Globus pallidus (tissue), 1 donor: Measurements from ENCODE around the gene TMEM184A.

Experiments used
- DNase-seq: peaks from one replicate; pipeline ENCODE4 v3.0.0-alpha.2; 2015; ENCODE audit warnings: low spot score

The TMEM184A gene

DNA sequence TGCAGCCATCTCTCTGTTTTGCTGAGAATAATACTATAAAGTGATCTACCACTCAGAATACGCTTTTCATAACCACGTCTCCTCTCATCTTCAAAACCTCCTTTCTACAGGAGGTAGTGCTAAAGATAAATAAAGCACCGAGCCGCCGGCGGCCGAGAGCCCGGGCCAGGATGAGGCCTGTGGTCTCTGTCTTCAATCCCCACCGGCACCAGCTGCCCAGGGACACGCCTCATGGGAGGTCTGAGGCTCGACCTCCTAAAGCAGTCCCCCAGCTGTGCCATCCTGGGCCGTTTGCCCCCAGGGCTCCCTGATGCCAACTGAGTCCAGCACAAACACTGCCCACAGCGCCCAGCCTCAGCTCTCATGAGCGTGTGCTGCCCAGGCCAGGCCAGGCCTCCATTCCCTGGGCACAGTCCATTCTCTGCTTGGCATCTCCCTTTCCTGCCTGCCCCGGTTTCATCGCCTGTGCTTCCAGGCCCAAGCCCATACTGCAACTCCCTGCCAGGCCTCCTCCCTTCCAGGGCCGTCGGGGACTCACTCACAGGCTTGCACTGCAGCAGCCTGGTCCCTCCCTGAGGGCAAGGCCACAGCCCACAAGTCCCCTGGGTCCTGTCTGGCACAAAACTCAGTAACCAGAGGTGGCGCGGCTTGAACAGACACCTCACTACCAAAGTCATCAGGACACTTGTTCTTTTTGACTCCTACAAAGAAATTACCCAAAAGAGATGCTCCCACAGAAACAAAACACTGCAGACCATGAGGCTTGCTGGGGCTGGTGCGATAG lies 54.3 kb downstream of the TMEM184A start:
- no peak for DNase-seq

DNA sequence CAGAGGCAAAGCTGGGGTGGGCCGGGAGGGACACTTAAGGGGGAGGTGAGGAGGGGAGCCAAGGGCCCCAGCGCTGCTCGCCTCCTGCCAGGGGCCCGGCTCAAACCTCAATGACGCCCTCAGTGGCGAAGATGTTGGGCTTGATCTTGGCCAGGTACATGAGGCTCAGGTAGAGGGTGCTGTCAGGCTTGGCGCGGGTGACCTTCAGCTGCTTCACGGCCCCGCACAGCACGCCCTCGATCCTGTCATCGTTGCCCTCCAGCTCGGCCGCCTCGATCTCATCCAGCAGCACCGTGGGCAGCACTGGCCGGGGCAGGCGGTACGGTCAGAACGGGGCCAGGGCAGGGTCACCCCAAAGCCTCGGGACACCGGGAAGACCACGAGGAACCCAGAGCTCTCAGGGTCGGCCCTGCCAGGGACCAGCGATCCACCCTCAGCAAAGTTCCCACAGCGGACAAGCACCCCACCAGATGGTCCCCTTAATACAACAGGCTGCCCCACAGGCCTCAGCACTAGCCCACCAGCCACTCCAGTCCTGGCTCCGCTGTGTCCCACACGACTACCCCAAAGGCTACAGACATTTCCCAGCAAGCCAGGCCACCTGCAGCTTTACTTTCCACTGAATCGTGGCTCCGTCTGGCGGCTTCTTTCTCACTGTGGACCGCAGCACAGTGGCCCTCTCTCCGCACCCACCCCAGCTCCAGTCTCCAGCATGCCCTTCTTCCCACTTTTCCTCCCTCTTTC lies 55.8 kb downstream of the TMEM184A start:
- no peak for DNase-seq

DNA sequence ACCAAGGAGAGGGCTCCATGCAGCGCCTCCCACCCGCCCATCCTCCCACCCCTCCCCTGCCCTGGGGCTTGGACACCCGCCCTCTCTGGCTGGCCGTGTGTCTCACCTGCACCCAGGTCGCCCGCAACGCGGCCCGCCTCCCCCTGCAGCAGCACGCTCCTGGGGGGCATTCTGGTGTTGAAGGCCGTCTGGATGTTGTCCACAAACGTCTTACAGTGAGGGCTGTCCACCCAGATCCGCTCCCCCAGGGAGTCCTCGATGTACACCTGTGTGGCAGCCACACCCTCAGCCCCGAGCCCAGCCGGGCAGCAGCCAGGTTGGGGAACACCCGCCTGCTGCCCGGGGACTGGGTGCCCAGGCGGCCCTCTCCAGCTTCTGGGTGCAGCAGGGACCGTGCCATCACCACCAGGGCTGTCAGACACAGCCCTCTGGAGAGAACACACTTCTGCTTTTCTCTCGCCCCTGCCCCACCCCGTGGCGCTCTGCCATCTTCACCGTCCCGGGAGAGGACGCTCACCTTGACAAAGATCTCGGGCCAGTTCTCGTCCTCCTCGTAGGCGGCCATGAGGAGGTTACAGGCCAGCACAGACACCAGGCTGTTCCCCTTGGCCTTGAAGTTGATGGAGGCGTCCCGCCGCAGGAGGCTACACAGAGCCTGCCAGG lies 56.5 kb downstream of the TMEM184A start:
- no peak for DNase-seq

DNA sequence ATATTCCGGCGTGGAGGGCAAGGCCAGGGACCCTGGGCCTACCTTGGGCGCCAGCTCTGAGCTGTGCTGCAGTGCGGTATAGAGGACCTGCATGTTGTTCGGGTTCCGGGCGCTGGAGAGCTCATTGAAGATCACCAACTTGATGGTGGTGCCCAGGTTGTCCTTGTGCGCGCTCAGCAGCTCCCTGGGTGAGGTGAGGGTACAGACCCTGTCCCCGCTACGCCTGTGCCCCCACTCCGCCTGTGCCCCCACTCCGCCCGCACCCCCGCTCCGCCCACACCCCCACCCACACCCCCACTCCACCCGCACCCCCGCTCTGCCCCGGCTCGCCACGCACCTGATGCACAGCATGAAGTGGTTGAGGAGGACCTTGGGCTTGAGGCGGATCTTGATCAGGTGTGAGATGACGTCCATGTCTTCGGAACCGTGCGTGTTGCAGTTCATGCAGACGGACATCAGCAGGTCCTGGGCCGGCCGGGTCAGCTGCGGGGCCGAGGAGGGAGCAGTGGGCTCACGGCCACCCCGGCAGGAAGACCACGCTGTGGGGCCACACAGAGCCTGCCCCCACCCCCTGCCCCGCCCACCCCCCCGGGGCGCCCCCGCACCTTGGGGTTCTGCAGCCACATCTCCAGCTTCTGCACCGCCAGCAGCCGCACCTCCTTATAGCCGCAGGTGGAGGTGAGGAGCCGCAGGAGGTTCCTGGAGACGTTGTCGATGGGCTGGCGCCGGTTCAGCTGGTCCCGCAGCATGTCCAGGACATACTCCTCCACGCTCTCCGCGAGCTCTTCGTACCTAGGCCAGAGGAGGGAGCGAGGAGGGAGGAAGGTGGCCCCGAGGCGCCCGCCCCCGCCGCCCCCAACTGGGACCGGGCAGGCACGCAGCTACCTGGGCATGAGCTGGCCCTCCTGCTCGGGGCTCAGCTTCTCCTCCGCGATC lies 57.4 kb downstream of the TMEM184A start:
- DNase-seq: no peak

DNA sequence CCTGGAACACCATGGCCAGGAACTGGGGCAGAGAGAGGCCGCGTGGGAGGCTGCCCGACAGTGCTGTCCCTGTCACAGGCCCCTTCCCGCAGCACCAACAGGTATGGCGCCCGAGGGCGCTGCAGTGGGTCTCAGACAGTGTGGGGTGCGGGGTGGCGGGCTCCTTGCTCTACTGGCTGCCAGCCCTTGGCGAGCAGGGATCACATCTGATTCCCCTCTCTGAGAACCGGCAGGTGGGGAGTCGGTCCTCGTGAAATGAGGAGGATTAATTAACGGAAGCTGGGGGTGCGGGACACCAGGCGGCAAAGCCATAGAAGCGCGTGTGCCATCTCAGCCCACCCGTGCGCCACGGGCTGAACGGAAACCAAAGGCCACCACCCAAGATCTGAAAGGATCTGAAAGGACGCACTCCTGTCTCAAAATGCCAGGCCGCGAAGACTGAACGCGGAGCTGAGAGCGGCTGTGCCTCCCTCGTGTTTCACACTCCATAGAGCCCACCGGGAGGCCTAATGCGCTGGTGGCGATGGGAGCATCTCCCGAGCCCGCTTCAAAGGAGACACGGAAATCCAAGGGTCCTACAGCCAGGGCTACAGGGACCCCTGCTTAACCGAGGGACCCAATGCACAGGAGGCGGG lies 58.6 kb downstream of the TMEM184A start:
- no peak for DNase-seq

DNA sequence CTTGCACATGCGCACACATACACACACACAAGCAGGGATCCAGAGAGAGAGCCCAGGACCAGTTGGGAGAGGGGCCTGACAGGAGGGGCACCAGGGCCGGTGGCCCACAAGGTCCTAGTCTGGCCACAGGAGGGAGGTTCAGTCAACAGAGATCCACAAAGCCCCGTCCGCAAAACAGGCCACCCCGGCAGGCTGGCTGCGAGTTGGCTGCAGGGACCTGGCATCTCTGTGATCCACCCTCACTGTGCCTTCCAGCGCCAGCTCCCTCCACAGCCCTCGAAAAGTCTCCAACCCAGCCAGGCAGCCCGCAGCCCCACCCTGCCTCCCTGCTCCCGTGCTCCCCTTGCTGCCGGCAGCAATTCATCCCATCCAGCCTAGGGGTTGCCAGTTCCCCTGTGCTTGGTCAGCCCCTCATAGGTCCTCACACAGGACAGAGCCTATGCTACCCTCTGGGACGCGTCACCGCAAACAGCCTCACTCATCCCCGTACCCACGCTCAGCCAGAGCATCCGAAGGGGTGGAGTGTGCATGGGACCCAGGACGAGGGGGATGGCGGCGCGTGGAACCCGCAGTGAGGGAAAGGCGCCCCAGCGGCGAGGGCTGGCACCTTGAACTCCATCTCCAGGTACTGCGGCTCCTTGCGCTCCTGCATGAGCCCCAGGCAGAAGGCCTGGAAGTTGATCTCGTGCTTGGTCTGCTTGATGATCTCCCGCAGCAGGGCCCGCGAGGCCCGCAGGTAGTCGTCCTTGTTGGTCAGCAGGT lies 59.3 kb downstream of the TMEM184A start:
- DNase-seq: no peak

DNA sequence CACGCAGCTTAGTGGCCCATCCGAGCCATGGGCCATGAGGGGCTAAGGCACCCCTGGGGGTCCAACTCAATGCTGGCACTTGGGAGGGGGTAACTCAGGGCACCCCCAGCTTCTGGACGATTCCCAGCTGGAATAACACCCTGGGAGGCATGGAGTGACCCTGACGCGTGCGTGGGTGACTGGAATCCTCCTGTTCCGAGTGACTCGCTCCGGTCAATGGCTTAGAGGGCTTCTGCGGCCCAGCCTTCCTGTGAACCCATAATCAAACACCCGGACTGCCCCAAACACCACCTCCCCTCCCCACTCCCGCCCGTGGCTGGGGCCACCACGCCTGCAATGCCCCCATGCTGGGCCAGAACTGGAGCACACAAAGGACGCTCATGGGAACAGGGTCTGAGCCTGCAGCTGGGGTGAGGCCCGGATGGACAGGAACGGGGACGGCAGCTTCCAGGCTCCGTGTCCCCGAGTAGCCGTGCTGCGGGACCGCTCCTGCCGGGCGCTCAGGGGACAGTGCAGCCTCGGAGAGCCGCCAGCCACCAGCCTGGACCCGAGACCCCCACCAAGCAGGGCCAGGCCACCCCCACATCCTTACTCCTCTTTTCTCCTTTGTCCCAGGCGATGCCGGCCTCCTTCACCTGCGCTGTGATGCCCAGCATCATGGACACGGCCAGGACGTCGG lies 60.3 kb downstream of the TMEM184A start:
- DNase-seq: no peak

DNA sequence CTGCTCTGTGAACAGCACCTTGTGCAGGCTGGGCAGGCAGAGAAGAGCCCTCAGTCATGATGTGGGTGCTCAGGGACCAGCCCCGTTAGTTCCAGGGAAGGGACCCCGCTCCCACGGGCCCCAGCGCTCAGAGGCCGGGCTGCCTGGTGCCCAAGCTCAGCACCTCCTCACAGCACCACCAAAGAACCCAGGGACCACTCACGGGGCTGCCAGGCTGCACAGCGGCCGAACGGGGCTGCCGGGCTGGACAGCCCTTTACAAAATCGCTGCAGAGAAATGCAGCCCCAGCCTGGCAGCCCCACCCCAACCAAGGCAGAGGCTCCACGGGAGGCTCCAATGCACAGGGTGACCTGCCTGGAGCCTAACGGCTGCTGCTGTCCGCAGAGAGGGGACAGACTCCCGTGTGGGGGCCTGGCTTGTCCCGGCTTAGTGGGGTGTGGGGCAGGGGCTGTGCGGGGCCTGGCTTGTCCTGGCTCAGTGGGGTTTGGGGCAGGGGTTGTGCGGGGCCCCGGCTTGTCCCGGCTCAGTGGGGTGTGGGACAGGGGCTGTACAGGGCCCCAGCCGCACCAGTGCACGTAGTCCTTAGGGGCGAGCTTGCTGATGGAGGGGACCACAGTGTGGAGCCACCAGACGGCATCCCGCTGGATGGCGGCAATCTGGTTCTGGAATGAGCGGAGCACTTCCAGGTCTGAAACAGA lies 61.0 kb downstream of the TMEM184A start:
- no peak for DNase-seq

DNA sequence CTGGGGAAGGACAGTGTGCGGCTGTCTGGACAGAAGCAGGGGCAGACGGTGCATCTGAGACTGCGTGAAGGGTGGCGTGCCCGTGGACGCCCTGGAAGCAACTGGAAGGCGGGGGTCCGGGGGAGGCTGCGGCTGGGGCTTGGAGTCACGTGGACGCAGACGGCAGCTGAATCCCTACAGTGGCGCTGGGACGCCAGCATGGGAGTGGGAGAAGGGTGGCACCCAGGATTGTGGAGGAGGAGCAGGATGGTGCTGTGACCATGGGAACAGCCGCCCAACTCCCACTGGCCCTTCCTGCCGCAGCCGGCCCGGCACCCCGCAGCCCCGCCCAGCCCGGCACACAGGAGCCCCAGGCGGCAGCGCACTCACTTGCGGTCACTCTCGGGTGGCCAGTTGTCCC lies 61.6 kb downstream of the TMEM184A start:
- DNase-seq: no peak

DNA sequence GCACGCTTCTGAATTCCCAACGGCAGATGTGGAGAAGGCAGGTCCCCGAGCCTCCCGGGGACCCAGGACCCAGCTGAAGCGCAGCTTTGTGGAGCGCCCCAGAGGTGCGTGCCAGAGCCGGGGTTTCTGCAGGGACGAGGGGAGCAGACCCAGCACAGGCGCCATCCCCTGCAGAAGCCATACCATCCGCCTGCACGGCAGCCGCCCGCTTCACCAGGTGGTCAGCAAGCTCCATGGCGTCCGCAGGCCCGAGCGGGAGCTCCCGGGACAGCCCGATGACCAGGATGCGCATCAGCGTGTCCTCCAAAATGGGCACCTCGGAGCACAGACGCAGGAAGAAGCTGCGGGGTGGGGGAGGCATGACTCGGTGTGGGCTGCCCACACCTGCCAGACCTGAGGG lies 62.4 kb downstream of the TMEM184A start:
- no peak for DNase-seq

DNA sequence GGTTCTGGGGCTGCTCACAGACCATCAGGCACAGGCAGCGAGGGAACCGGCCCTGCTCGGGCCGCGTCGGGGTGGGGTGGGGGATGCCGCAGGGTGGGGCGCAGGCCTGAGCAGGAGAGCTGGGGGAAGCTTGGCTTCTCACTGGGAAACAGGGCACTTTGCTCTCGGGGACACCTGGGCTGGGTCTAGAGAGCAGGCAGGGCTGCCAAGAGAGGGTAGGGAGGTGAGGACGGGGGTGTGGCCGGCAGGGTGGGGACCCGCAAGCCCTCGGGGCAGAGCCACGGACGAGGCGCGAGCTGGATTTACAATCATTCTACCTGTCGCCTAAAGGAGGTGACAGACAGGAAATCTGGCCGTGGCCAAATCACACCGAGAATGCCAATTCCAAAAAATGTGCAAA lies 62.9 kb downstream of the TMEM184A start:
- no peak for DNase-seq

DNA sequence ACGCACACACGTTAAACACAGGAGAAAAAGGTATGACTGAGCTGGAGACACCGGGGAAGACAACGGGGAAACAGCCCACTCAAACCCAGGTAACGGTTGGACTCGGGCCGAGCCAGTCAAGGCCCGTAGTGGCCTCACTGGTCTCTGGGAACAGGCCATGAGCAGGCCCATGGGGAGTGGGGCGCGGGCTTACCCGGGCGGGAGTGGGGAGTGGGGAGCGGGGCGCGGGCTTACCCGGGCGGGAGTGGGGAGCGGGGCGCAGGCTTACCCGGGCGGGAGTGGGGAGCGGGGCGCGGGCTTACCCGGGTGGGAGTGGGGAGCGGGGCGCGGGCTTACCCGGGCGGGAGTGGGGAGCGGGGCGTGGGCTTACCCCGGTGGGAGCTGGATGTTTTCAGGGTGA lies 63.4 kb downstream of the TMEM184A start:
- DNase-seq: no peak
